Measurements from ENCODE around the gene IKBIP.
A peak's percentile ranks its signal among the peaks of the same experiment; 100 is the strongest.
"Not testable (repeated sequence)": the region's sequence is repeated elsewhere in the genome, so short reads cannot be mapped to it uniquely, and the experiment has no call there.

Gene IKBIP

GRCh38 chr12:98656289-98657101 is 11.9 kb upstream of the IKBIP start:
- H3K27me3 ChIP-seq (ENCODE audit: control insufficient read depth, insufficient read depth, low read length): no peaks in the 10 kb centered on the region
- peaks cover 3% of the 10 kb centered on the region for H3K36me3 ChIP-seq (ENCODE audit: control insufficient read depth, low read depth, low read length)
- H3K9ac ChIP-seq (ENCODE audit: low read length): no peak overlapping the region
- H3K4me1 ChIP-seq (ENCODE audit: control insufficient read depth, low read depth, low read length): no peaks in the 10 kb centered on the region
- no peaks in the 10 kb centered on the region for H3K9me3 ChIP-seq (ENCODE audit: control insufficient read depth, low read depth, low read length)
- H3K4me3 ChIP-seq (ENCODE audit: low read length): no peak overlapping the region
- H3K27ac ChIP-seq (ENCODE audit: low read length): no peak overlapping the region

- no peak overlapping the region for H3K9ac ChIP-seq (ENCODE audit: low read length)
- H3K27me3 ChIP-seq (ENCODE audit: control insufficient read depth, insufficient read depth, low read length): no peaks in the 10 kb centered on the region
- H3K4me1 ChIP-seq (ENCODE audit: control insufficient read depth, low read depth, low read length): no peaks in the 10 kb centered on the region
- no peaks in the 10 kb centered on the region for H3K9me3 ChIP-seq (ENCODE audit: control insufficient read depth, low read depth, low read length)
- peaks cover 11% of the 10 kb centered on the region for H3K36me3 ChIP-seq (ENCODE audit: control insufficient read depth, low read depth, low read length)
- no peak overlapping the region for H3K4me3 ChIP-seq (ENCODE audit: low read length)
- no peak overlapping the region for H3K27ac ChIP-seq (ENCODE audit: low read length)
Observed at GRCh38 chr12:98653866-98654493, 9.4 kb upstream of the IKBIP start.

- H3K27ac ChIP-seq (ENCODE audit: low read length): no peak overlapping the region
- no peaks in the 10 kb centered on the region for H3K27me3 ChIP-seq (ENCODE audit: control insufficient read depth, insufficient read depth, low read length)
- peaks cover 3% of the 10 kb centered on the region for H3K4me1 ChIP-seq (ENCODE audit: control insufficient read depth, low read depth, low read length)
- H3K36me3 ChIP-seq (ENCODE audit: control insufficient read depth, low read depth, low read length): peaks cover 16% of the 10 kb centered on the region
- H3K9ac ChIP-seq (ENCODE audit: low read length): no peak overlapping the region
- no peaks in the 10 kb centered on the region for H3K9me3 ChIP-seq (ENCODE audit: control insufficient read depth, low read depth, low read length)
- no peak overlapping the region for H3K4me3 ChIP-seq (ENCODE audit: low read length)
Observed at GRCh38 chr12:98651328-98651727, 6.7 kb upstream of the IKBIP start.

GRCh38 chr12:98646294-98647090 is 1.9 kb upstream of the IKBIP start:
- Histone ChIP-seq H3K36me3 (ENCODE audit: control insufficient read depth, low read depth, low read length) (peaks cover 16% of the 10 kb centered on the region), H3K9me3 (ENCODE audit: control insufficient read depth, low read depth, low read length) (no peaks in the 10 kb centered on the region), H3K9ac (ENCODE audit: low read length) (no peak overlapping the region), H3K27ac (ENCODE audit: low read length) (no peak overlapping the region), H3K27me3 (ENCODE audit: control insufficient read depth, insufficient read depth, low read length) (peaks cover 7% of the 10 kb centered on the region), H3K4me1 (ENCODE audit: control insufficient read depth, low read depth, low read length) (peaks cover 3% of the 10 kb centered on the region), H3K4me3 (ENCODE audit: low read length) (peak overlapping the region; percentile 80)

- H3K36me3 ChIP-seq (ENCODE audit: control insufficient read depth, low read depth, low read length): peaks cover 16% of the 10 kb centered on the region
- H3K9me3 ChIP-seq (ENCODE audit: control insufficient read depth, low read depth, low read length): no peaks in the 10 kb centered on the region
- no peak overlapping the region for H3K27ac ChIP-seq (ENCODE audit: low read length)
- H3K4me1 ChIP-seq (ENCODE audit: control insufficient read depth, low read depth, low read length): peaks cover 3% of the 10 kb centered on the region
- peak overlapping the region; percentile 65 for H3K9ac ChIP-seq (ENCODE audit: low read length)
- H3K27me3 ChIP-seq (ENCODE audit: control insufficient read depth, insufficient read depth, low read length): peaks cover 7% of the 10 kb centered on the region
- H3K4me3 ChIP-seq (ENCODE audit: low read length): peak overlapping the region; percentile 80
Observed at GRCh38 chr12:98645572-98646067, 1.0 kb upstream of the IKBIP start.

GRCh38 chr12:98644433-98644711 is 216 bp downstream of the IKBIP start:
- Histone ChIP-seq H3K27ac (ENCODE audit: low read length) (no peak overlapping the region), H3K4me1 (ENCODE audit: control insufficient read depth, low read depth, low read length) (peaks cover 3% of the 10 kb centered on the region), H3K9ac (ENCODE audit: low read length) (peak overlapping the region; percentile 65), H3K27me3 (ENCODE audit: control insufficient read depth, insufficient read depth, low read length) (peaks cover 7% of the 10 kb centered on the region), H3K36me3 (ENCODE audit: control insufficient read depth, low read depth, low read length) (peaks cover 7% of the 10 kb centered on the region), H3K9me3 (ENCODE audit: control insufficient read depth, low read depth, low read length) (no peaks in the 10 kb centered on the region), H3K4me3 (ENCODE audit: low read length) (peak overlapping the region; percentile 80)

GRCh38 chr12:98642801-98643200 is 1.8 kb downstream of the IKBIP start:
- not testable (repeated sequence) for H3K27ac ChIP-seq (ENCODE audit: low read length); H3K9ac ChIP-seq (ENCODE audit: low read length); H3K4me3 ChIP-seq (ENCODE audit: low read length); H3K27me3 ChIP-seq (ENCODE audit: control insufficient read depth, insufficient read depth, low read length); H3K9me3 ChIP-seq (ENCODE audit: control insufficient read depth, low read depth, low read length); H3K36me3 ChIP-seq (ENCODE audit: control insufficient read depth, low read depth, low read length); H3K4me1 ChIP-seq (ENCODE audit: control insufficient read depth, low read depth, low read length)

GRCh38 chr12:98639491-98639890 is 5.1 kb downstream of the IKBIP start:
- H3K9me3 ChIP-seq (ENCODE audit: control insufficient read depth, low read depth, low read length): no peaks in the 10 kb centered on the region
- H3K27me3 ChIP-seq (ENCODE audit: control insufficient read depth, insufficient read depth, low read length): no peaks in the 10 kb centered on the region
- no peak overlapping the region for H3K4me3 ChIP-seq (ENCODE audit: low read length)
- H3K36me3 ChIP-seq (ENCODE audit: control insufficient read depth, low read depth, low read length): no peaks in the 10 kb centered on the region
- no peak overlapping the region for H3K27ac ChIP-seq (ENCODE audit: low read length)
- H3K4me1 ChIP-seq (ENCODE audit: control insufficient read depth, low read depth, low read length): no peaks in the 10 kb centered on the region
- H3K9ac ChIP-seq (ENCODE audit: low read length): no peak overlapping the region

- H3K9ac ChIP-seq (ENCODE audit: low read length): no peak overlapping the region
- no peak overlapping the region for H3K4me3 ChIP-seq (ENCODE audit: low read length)
- no peak overlapping the region for H3K27ac ChIP-seq (ENCODE audit: low read length)
- no peaks in the 10 kb centered on the region for H3K36me3 ChIP-seq (ENCODE audit: control insufficient read depth, low read depth, low read length)
- no peaks in the 10 kb centered on the region for H3K4me1 ChIP-seq (ENCODE audit: control insufficient read depth, low read depth, low read length)
- no peaks in the 10 kb centered on the region for H3K27me3 ChIP-seq (ENCODE audit: control insufficient read depth, insufficient read depth, low read length)
- H3K9me3 ChIP-seq (ENCODE audit: control insufficient read depth, low read depth, low read length): no peaks in the 10 kb centered on the region
Observed at GRCh38 chr12:98638009-98638408, 6.6 kb downstream of the IKBIP start.

GRCh38 chr12:98637068-98637467 is 7.5 kb downstream of the IKBIP start:
- no peak overlapping the region for H3K27ac ChIP-seq (ENCODE audit: low read length)
- no peak overlapping the region for H3K9ac ChIP-seq (ENCODE audit: low read length)

GRCh38 chr12:98635657-98636323 is 8.8 kb downstream of the IKBIP start:
- H3K9ac ChIP-seq (ENCODE audit: low read length): no peak overlapping the region
- H3K36me3 ChIP-seq (ENCODE audit: control insufficient read depth, low read depth, low read length): no peaks in the 10 kb centered on the region
- no peak overlapping the region for H3K4me3 ChIP-seq (ENCODE audit: low read length)
- no peaks in the 10 kb centered on the region for H3K27me3 ChIP-seq (ENCODE audit: control insufficient read depth, insufficient read depth, low read length)
- H3K27ac ChIP-seq (ENCODE audit: low read length): no peak overlapping the region
- H3K9me3 ChIP-seq (ENCODE audit: control insufficient read depth, low read depth, low read length): no peaks in the 10 kb centered on the region
- H3K4me1 ChIP-seq (ENCODE audit: control insufficient read depth, low read depth, low read length): no peaks in the 10 kb centered on the region

More at GRCh38 chr12:98637068-98637467, 7.5 kb downstream of the IKBIP start:
- Histone ChIP-seq H3K4me1 (ENCODE audit: control insufficient read depth, low read depth, low read length) (no peaks in the 10 kb centered on the region), H3K27me3 (ENCODE audit: control insufficient read depth, insufficient read depth, low read length) (no peaks in the 10 kb centered on the region), H3K4me3 (ENCODE audit: low read length) (no peak overlapping the region), H3K9me3 (ENCODE audit: control insufficient read depth, low read depth, low read length) (no peaks in the 10 kb centered on the region), H3K36me3 (ENCODE audit: control insufficient read depth, low read depth, low read length) (no peaks in the 10 kb centered on the region)
